HK-2 (cell line): ENCODE measurements around the gene LAMA2.
"Not testable (repeated sequence)": the region's sequence is repeated elsewhere in the genome, so short reads cannot be mapped to it uniquely, and the experiment has no call there.

Source experiments
- DNase-seq: peaks from one replicate; pipeline ENCODE4 v3.0.0-alpha.2; 2018; ENCODE audit not compliant: unreplicated experiment

The LAMA2 gene

DNA sequence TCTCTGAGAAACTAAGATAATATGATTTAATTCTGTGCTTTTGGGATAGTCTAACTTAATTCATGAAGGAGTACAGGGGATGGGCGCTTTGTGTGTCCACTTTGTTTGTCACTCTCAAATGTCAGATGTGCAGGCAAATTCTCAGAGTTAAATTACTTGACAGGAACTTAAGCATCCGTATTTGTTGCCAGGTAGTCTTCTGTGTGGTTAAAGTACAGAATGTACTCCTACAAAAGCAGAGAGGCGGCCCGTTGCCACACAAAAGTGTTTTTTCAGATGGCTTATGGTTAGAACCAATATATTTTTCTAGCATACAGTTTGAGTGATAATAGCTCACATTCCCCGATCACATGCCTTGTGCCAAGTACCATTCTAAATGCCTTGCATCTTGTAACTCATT is 234.4 kb downstream of the LAMA2 start:
- no peak for DNase-seq

- peak; percentile 20 for DNase-seq
Observed at GRCh38 chr6:129120856-129121638, 238.1 kb downstream of the LAMA2 start.

DNA sequence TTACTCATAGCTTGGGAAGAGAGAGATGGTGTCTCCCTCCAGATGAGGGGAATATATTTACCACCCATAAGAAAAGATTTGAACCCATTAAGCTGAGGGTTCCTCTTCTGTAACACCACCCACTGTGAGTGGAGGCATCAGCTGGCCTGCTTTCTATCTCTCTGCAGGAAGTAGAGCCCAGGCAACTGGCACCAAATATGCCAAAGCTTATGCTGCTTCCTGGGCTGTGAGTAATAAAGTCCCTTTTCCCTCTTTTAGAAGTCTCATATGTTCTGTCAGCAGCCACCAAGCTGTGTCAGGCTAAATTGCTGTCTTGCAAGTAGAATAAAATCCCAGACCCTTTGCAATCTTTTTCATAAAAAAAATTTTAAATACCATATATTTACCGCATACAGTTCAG is 241.4 kb downstream of the LAMA2 start:
- no peak for DNase-seq

GRCh38 chr6:129130106-129130505 is 247.2 kb downstream of the LAMA2 start:
- no peak for DNase-seq

GRCh38 chr6:129130959-129131681 is 248.2 kb downstream of the LAMA2 start:
- no peak for DNase-seq

DNA sequence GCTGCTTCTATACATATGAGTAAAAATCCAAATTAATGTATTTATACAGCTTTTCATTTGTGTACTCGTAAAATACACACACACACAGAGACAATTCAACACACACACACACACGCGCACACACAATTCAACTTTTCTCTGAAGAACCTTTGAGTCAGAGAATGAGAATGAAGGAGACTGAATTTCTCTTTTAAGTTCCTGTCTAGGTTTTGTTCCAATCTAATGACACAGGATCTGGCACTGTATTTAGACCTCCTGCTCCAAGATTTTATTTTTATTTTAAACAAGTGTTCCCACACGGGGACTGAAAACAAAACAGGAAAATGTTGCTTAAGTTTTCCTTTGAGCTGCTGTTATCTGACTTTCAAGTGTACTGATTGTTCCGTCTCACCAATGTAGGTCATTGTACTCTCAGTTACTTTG is 250.8 kb downstream of the LAMA2 start:
- no peak for DNase-seq

GRCh38 chr6:129134535-129134934 is 251.6 kb downstream of the LAMA2 start:
- DNase-seq, result no peak

GRCh38 chr6:129135451-129135850 is 252.5 kb downstream of the LAMA2 start:
- DNase-seq, result no peak

GRCh38 chr6:129136751-129137150 is 253.8 kb downstream of the LAMA2 start:
- peak; percentile 8 for DNase-seq

GRCh38 chr6:129138739-129139405 is 255.9 kb downstream of the LAMA2 start:
- no peak for DNase-seq

GRCh38 chr6:129140526-129140925 is 257.6 kb downstream of the LAMA2 start:
- no peak for DNase-seq

- no peak for DNase-seq
Observed at GRCh38 chr6:129141499-129141898, 258.6 kb downstream of the LAMA2 start.

- no peak for DNase-seq
Observed at GRCh38 chr6:129146902-129147301, 264.0 kb downstream of the LAMA2 start.

GRCh38 chr6:129150507-129150906 is 267.6 kb downstream of the LAMA2 start:
- DNase-seq, result no peak

DNA sequence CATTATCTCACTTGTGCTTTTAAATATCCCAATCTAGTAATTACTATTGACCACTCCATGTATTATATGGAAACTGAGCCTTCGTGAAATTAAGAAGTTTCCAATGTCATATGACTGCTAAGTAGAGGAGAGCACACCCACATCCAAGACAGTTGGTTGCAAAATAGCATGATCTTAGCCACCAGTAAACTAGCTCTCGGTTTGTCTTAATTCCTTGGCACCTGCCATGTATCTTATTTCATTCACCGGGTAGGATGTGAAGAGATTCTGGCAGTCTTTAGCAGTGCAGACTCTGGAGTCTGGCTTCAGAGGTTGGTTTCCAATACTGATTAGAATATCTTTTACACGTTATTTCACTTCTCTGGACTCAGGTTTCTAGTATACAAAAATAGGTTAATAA is 270.3 kb downstream of the LAMA2 start:
- DNase-seq, result no peak

DNA sequence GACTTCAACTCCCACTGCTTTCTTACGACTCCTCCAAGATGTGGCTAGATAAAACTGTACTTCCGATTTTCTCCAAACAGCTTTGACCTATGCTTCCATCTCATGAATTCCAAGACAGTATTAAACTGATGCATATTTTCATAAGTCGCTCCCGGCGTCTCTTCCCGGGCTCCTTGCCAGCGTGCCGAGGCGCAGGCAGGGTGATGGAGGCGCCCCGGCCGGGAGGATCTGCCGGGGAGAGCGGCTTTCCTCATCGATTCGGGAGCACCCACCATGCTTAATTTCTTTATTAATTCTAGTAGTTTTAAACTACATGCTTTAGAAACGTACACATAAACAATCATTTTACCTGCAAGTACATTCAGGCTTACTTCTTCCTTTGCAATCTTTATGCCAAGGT is 276.3 kb downstream of the LAMA2 start:
- DNase-seq, result not testable (repeated sequence)

- no peak for DNase-seq
Observed at GRCh38 chr6:129162605-129163004, 279.7 kb downstream of the LAMA2 start.

- no peak for DNase-seq
Observed at GRCh38 chr6:129163551-129163950, 280.6 kb downstream of the LAMA2 start.

GRCh38 chr6:129164032-129164431 is 281.1 kb downstream of the LAMA2 start:
- DNase-seq, result no peak

DNA sequence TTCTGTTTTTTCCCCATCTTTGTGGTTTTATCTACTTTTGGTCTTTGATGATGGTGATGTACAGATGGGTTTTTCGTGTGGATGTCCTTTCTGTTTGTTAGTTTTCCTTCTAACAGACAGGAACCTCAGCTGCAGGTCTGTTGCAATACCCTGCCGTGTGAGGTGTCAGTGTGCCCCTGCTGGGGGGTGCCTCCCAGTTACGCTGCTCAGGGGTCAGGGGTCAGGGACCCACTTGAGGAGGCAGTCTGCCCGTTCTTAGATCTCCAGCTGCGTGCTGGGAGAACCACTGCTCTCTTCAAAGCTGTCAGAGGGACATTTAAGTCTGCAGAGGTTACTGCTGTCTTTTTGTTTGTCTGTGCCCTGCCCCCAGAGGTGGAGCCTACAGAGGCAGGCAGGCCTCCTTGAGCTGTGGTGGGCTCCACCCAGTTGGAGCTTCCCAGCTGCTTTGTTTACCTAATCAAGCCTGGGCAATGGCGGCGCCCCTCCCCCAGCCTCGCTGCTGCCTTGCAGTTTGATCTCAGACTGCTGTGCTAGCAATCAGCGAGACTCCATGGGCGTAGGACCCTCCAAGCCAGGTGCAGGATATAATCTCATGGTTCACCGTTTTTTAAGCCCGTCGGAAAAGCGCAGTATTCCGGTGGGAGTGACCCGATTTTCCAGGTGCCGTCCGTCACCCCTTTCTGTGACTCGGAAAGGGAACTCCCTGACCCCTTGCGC is 289.5 kb downstream of the LAMA2 start:
- not testable (repeated sequence) for DNase-seq

DNA sequence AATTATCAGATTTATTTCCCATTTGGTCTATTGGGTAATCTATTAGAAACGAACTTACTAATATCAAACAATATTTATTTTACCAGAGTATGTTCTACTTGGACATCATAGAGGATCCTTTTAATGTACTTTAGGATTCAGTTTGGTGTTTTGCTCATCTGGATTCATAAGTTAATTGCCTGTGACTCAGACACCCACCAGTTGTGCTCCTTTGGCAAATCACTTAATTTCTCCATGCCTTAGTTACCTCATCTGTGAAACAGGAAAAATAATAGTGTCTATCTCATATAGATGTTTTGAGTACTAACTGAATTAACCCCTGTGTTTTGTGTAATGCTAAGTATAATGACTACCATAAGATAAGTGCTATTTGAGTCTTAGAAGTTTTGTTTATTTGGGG is 292.1 kb downstream of the LAMA2 start:
- no peak for DNase-seq

DNA sequence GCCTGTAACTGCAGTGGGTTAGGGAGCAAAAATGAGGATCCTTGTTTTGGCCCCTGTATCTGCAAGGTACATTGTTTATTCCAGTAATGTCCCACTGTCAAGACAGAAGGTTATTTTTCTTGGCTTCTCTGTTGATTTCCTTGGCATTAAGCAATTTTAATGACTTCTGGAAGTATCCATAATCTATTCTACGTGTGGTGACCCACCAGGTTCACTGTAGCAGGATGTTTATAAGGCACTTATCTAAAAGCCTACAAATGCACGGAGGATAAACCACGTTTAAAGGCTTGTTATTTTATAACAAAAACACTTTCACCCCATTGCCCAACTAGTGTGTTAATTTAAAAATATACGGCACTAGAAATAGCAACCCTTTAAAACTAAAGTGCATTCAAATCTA is 294.9 kb downstream of the LAMA2 start:
- DNase-seq, result no peak
